ENCODE results near the gene NUDT2. TPM values are rescaled to one million over a fixed set of nuclear protein-coding genes. Genes with fewer than 3 reads are reported as not detected.

The NUDT2 gene
- polyA plus RNA-seq, 1 of the 3 experiments (the other 2 are of a cell fraction): 47.8 TPM

GRCh38 chr9:34282096-34282495, 47.3 kb upstream of the NUDT2 start (continued):
- no peak for TF ChIP-seq SMC3 (IDR thresholded peaks at IDR 0.05; ENCODE audit: low read depth, low read length)
- TF ChIP-seq EP300 (IDR thresholded peaks at IDR 0.05; ENCODE audit: borderline replicate concordance in 1 of 2, low read depth in 1 of 2, low read length in 1 of 2): no peak
- TF ChIP-seq TCF12 (IDR thresholded peaks at IDR 0.05): no peak
- no peak for TF ChIP-seq USF1 (IDR thresholded peaks at IDR 0.05; ENCODE audit: borderline replicate concordance, low read depth)
- TF ChIP-seq FOXM1 (IDR thresholded peaks at IDR 0.05; ENCODE audit: low read depth): no peak

- Histone ChIP-seq H3K9me2 (no peaks in the 10 kb centered on the region), H3K9ac (no peak overlapping the region), H3F3A (replicated peaks; ENCODE audit: insufficient read depth) (no peaks in the 10 kb centered on the region), H3K79me2 (ENCODE audit: insufficient read depth) (no peaks in the 10 kb centered on the region), H3K4me3 (ENCODE audit: low read depth in 2 of 2, low read length in 1 of 2) (no peak overlapping the region), H3K36me3 (replicated peaks in 1 of 2; ENCODE audit: control insufficient read depth in 1 of 2, insufficient read depth in 2 of 2, low read length in 1 of 2) (peaks cover 0 to 13% of the 10 kb centered on the region in 2 experiments), H3K27ac (ENCODE audit: low read depth in 2 of 2, low read length in 1 of 2) (no peak overlapping the region), H3K27me3 (ENCODE audit: insufficient read depth) (no peaks in the 10 kb centered on the region), H2AFZ (ENCODE audit: low read depth) (no peak overlapping the region), H3K9me3 (no peaks in the 10 kb centered on the region), H4K20me1 (ENCODE audit: insufficient read depth) (no peaks in the 10 kb centered on the region), H3K4me1 (ENCODE audit: control insufficient read depth in 1 of 2, insufficient read depth in 2 of 2, low read depth in 1 of 2, low read length in 1 of 2) (no peaks in the 10 kb centered on the region), H3K4me2 (no peak overlapping the region)
- TF ChIP-seq FOXJ3 (CRISPR knock-in tag; IDR thresholded peaks at IDR 0.05) (no peak), CTCF (IDR thresholded peaks at IDR 0.05) (no peak), JUND (IDR thresholded peaks at IDR 0.05) (no peak), NFIC (IDR thresholded peaks at IDR 0.05; ENCODE audit: borderline replicate concordance) (no peak), EP300 (IDR thresholded peaks at IDR 0.05; ENCODE audit: borderline replicate concordance in 1 of 2, low read depth in 1 of 2, low read length in 1 of 2) (no peak)
- DNase-seq: no peak
- WGBS (ENCODE audit: low lambda C conversion rate): 100% methylated on average over 2 of the region's 2 CpGs
- ChIA-PET CTCF (interaction anchor here (1.3 kb wide), 1 partner anchor 44 kb away, joined by 7 read pairs; no protein-coding TSS in a partner anchor), POLR2A (no interaction called here)
These were observed 40.2 kb upstream of the NUDT2 start for GRCh38 chr9:34289159-34289558.

GRCh38 chr9:34291023-34291422, 38.3 kb upstream of the NUDT2 start:
- no peaks in the 10 kb centered on the region for H3K4me1 ChIP-seq (ENCODE audit: control insufficient read depth in 1 of 2, insufficient read depth in 2 of 2, low read depth in 1 of 2, low read length in 1 of 2)
- H3K27ac ChIP-seq (ENCODE audit: low read depth in 2 of 2, low read length in 1 of 2): no peak overlapping the region
- H2AFZ ChIP-seq (ENCODE audit: low read depth): no peak overlapping the region
- H3K4me2 ChIP-seq: no peak overlapping the region
- WGBS (ENCODE audit: low lambda C conversion rate): 93% methylated on average over 2 of the region's 2 CpGs
- peaks cover 0 to 16% of the 10 kb centered on the region in 2 experiments for H3K36me3 ChIP-seq (replicated peaks in 1 of 2; ENCODE audit: control insufficient read depth in 1 of 2, insufficient read depth in 2 of 2, low read length in 1 of 2)
- H3K9me3 ChIP-seq: no peaks in the 10 kb centered on the region
- no peak overlapping the region for H3K4me3 ChIP-seq (ENCODE audit: low read depth in 2 of 2, low read length in 1 of 2)
- no peaks in the 10 kb centered on the region for H4K20me1 ChIP-seq (ENCODE audit: insufficient read depth)
- H3K27me3 ChIP-seq (ENCODE audit: insufficient read depth): no peaks in the 10 kb centered on the region
- no peaks in the 10 kb centered on the region for H3K79me2 ChIP-seq (ENCODE audit: insufficient read depth)
- ChIA-PET CTCF (no interaction called here), POLR2A (no interaction called here)
- no peaks in the 10 kb centered on the region for H3K9me2 ChIP-seq
- no peak overlapping the region for H3K9ac ChIP-seq
- DNase-seq: no peak
- H3F3A ChIP-seq (replicated peaks; ENCODE audit: insufficient read depth): no peaks in the 10 kb centered on the region
- TF ChIP-seq FOXJ3 (CRISPR knock-in tag; IDR thresholded peaks at IDR 0.05): no peak
- TF ChIP-seq USF2 (IDR thresholded peaks at IDR 0.05; ENCODE audit: borderline replicate concordance, low read depth, low read length): no peak
- TF ChIP-seq TCF12 (IDR thresholded peaks at IDR 0.05): no peak
- no peak for TF ChIP-seq RFX5 (IDR thresholded peaks at IDR 0.05; ENCODE audit: low read length)
- TF ChIP-seq YY1 (IDR thresholded peaks at IDR 0.05; ENCODE audit: low read depth): no peak
- no peak for TF ChIP-seq IRF3 (IDR thresholded peaks at IDR 0.05; ENCODE audit: low read depth, low read length)
- no peak for TF ChIP-seq CTCF (IDR thresholded peaks at IDR 0.05)
- TF ChIP-seq JUND (IDR thresholded peaks at IDR 0.05): no peak
- TF ChIP-seq USF1 (IDR thresholded peaks at IDR 0.05; ENCODE audit: borderline replicate concordance, low read depth): no peak
- no peak for TF ChIP-seq SIN3A (IDR thresholded peaks at IDR 0.05; ENCODE audit: borderline replicate concordance, low read depth, low read length)
- TF ChIP-seq FOSL2 (IDR thresholded peaks at IDR 0.05; ENCODE audit: borderline replicate concordance, low read depth): no peak
- TF ChIP-seq NFIC (IDR thresholded peaks at IDR 0.05; ENCODE audit: borderline replicate concordance): no peak
